ENCODE results near the gene IQGAP2.

IQGAP2 gene

GRCh38 chr5:76521240-76521758 is 118.2 kb downstream of the IQGAP2 start:
- no peak overlapping the region for H3K4me3 ChIP-seq (ENCODE audit: low read depth, low read length)
- no peak for TF ChIP-seq CTCF (IDR thresholded peaks at IDR 0.05; ENCODE audit: low read depth, low read length)
- no peaks in the 10 kb centered on the region for H3K36me3 ChIP-seq
- H3K4me1 ChIP-seq = no peaks in the 10 kb centered on the region
- H3K9me3 ChIP-seq = no peaks in the 10 kb centered on the region
- no peak for DNase-seq
- no peaks in the 10 kb centered on the region for H3K27me3 ChIP-seq

GRCh38 chr5:76522103-76522935 is 119.2 kb downstream of the IQGAP2 start:
- Histone ChIP-seq H3K9me3 (no peaks in the 10 kb centered on the region), H3K4me1 (no peaks in the 10 kb centered on the region), H3K36me3 (no peaks in the 10 kb centered on the region), H3K4me3 (ENCODE audit: low read depth, low read length) (no peak overlapping the region), H3K27me3 (no peaks in the 10 kb centered on the region)
- no peak for TF ChIP-seq CTCF (IDR thresholded peaks at IDR 0.05; ENCODE audit: low read depth, low read length)
- DNase-seq = no peak

GRCh38 chr5:76524101-76524835 is 121.2 kb downstream of the IQGAP2 start:
- DNase-seq = no peak
- Histone ChIP-seq H3K4me1 (no peaks in the 10 kb centered on the region), H3K36me3 (no peaks in the 10 kb centered on the region), H3K4me3 (ENCODE audit: low read depth, low read length) (no peak overlapping the region), H3K27me3 (peaks cover 3% of the 10 kb centered on the region; the same call in 1 of the 2 replicates), H3K9me3 (no peaks in the 10 kb centered on the region)
- TF ChIP-seq CTCF (IDR thresholded peaks at IDR 0.05; ENCODE audit: low read depth, low read length) = no peak

- no peak overlapping the region for H3K4me3 ChIP-seq (ENCODE audit: low read depth, low read length)
- no peak for TF ChIP-seq CTCF (IDR thresholded peaks at IDR 0.05; ENCODE audit: low read depth, low read length)
- no peaks in the 10 kb centered on the region for H3K9me3 ChIP-seq
- no peaks in the 10 kb centered on the region for H3K4me1 ChIP-seq
- H3K36me3 ChIP-seq = no peaks in the 10 kb centered on the region
- no peak for DNase-seq
- peaks cover 3% of the 10 kb centered on the region; the same call in 1 of the 2 replicates for H3K27me3 ChIP-seq
Observed at GRCh38 chr5:76524868-76525267, 121.8 kb downstream of the IQGAP2 start.

GRCh38 chr5:76525956-76526355 is 122.9 kb downstream of the IQGAP2 start:
- no peak overlapping the region for H3K4me3 ChIP-seq (ENCODE audit: low read depth, low read length)
- DNase-seq = no peak
- H3K27me3 ChIP-seq = peaks cover 3% of the 10 kb centered on the region; the same call in 1 of the 2 replicates
- no peaks in the 10 kb centered on the region for H3K9me3 ChIP-seq
- H3K36me3 ChIP-seq = no peaks in the 10 kb centered on the region
- no peak for TF ChIP-seq CTCF (IDR thresholded peaks at IDR 0.05; ENCODE audit: low read depth, low read length)
- H3K4me1 ChIP-seq = no peaks in the 10 kb centered on the region
